ENCODE data around the gene DUSP8. TPM values are rescaled to one million over a fixed set of nuclear protein-coding genes. Genes with fewer than 3 reads are reported as not detected.

The DUSP8 gene
- total RNA-seq, 1 experiment from 2014 or later, result 7.7 TPM

DNA sequence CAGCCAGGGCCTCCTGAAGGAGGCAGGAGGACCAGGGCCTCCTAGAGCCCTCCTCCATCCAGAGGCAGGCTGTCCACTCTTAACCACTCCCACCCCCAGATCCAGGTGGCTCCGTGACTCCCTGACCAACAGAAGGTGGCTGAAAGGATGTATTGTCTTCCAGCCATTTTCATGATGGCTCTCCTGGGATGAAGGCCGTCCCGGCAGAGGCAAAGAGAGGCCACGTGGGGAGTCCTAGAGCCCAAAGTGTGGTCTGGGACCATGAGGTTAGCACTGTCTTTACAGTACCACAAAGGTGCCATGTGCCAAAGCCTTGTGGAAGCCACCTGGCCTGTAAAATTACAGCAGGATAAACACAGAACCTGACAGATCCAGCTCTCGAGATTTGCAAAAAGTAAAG lies 42.3 kb downstream of the DUSP8 start:
- Histone ChIP-seq H3K4me1 (no peaks in the 10 kb centered on the region), H3K27me3 (replicated peaks; ENCODE audit: control insufficient read depth, insufficient read depth, low read length) (no peaks in the 10 kb centered on the region), H3K4me3 (ENCODE audit: low read depth, low read length) (no peak overlapping the region), H3K36me3 (ENCODE audit: control insufficient read depth, insufficient read depth, low read length) (no peaks in the 10 kb centered on the region; the same call in none of the 2 replicates), H3K9me3 (no peaks in the 10 kb centered on the region)
- H3K36me3 Mint-ChIP-seq (ENCODE audit: insufficient read depth, unreplicated experiment), result no peaks in the 10 kb centered on the region
- H3K4me1 Mint-ChIP-seq (ENCODE audit: low read depth, unreplicated experiment), result no peaks in the 10 kb centered on the region
- no peak overlapping the region for H3K27ac Mint-ChIP-seq (ENCODE audit: unreplicated experiment)
- TF ChIP-seq, protein P1, sequence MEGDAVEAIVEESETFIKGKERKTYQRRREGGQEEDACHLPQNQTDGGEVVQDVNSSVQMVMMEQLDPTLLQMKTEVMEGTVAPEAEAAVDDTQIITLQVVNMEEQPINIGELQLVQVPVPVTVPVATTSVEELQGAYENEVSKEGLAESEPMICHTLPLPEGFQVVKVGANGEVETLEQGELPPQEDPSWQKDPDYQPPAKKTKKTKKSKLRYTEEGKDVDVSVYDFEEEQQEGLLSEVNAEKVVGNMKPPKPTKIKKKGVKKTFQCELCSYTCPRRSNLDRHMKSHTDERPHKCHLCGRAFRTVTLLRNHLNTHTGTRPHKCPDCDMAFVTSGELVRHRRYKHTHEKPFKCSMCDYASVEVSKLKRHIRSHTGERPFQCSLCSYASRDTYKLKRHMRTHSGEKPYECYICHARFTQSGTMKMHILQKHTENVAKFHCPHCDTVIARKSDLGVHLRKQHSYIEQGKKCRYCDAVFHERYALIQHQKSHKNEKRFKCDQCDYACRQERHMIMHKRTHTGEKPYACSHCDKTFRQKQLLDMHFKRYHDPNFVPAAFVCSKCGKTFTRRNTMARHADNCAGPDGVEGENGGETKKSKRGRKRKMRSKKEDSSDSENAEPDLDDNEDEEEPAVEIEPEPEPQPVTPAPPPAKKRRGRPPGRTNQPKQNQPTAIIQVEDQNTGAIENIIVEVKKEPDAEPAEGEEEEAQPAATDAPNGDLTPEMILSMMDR (IDR thresholded peaks at IDR 0.05; ENCODE audit: insufficient read depth in 1 of 2, low read depth in 1 of 2, low read length in 1 of 2, severe bottlenecking in 1 of 2, unreplicated experiment in 1 of 2), result no peak
- H3K9me3 Mint-ChIP-seq (ENCODE audit: unreplicated experiment), result no peaks in the 10 kb centered on the region
- no peak for DNase-seq
- BruUV-seq (replicated peaks), result no TSS peak
- ChIA-PET CTCF (no interaction called here), POLR2A (no interaction called here)
- H3K27me3 Mint-ChIP-seq (ENCODE audit: insufficient read depth, unreplicated experiment), result no peaks in the 10 kb centered on the region
- intact Hi-C loops (cut with micrococcal nuclease; ENCODE audit: unreplicated experiment), result no loop called here
- no peak overlapping the region for H3K4me3 Mint-ChIP-seq (ENCODE audit: unreplicated experiment)

DNA sequence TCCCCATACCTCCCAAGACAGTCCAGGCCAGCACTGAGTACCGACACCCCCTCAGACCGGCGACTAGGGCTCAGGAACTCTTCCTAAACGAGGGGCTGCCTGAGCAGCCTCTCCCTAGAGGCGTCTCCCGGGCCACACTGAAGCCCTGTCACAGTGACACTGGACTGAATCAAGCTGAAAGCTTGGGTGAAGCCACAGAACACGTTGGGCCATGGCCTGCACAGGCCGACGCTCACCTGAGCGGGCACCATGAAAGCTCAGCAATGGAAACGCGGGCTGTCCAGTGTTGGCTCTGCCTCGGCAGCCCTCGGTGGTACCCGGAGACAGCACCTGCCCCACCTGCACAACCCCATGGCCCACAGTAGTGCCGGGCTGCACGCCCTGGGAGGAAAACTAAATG lies 42.8 kb downstream of the DUSP8 start:
- no TSS peak for BruUV-seq (replicated peaks)
- no peak overlapping the region for H3K27ac Mint-ChIP-seq (ENCODE audit: unreplicated experiment)
- POLR2A ChIA-PET, result no interaction called here

DNA sequence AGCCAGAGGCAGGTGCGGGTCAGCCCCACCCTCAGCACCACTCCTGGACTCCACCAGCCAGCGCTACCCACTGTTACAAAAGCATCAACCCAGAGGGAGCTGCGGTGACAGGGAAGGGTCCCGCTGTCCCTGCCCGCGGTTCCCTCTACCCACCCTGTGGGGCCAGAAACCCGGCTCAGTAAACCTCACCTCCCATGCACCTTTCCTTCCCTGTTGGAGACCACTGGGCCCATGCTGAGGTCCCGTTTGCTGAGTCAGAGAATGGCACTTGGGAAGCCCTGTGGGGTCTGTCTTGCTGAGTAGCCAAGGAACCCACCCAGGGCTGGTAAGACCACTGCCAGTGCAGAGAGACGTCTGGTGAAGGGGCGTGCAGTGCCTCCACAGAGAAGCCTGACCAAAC lies 43.4 kb downstream of the DUSP8 start:
- intact Hi-C loops (cut with micrococcal nuclease; ENCODE audit: unreplicated experiment), result no loop called here
- Mint-ChIP-seq H3K9me3 (ENCODE audit: unreplicated experiment) (no peaks in the 10 kb centered on the region), H3K27me3 (ENCODE audit: insufficient read depth, unreplicated experiment) (no peaks in the 10 kb centered on the region), H3K36me3 (ENCODE audit: insufficient read depth, unreplicated experiment) (no peaks in the 10 kb centered on the region), H3K27ac (ENCODE audit: unreplicated experiment) (no peak overlapping the region), H3K4me3 (ENCODE audit: unreplicated experiment) (no peak overlapping the region), H3K4me1 (ENCODE audit: low read depth, unreplicated experiment) (no peaks in the 10 kb centered on the region)
- Histone ChIP-seq H3K4me3 (ENCODE audit: low read depth, low read length) (no peak overlapping the region), H3K27me3 (replicated peaks; ENCODE audit: control insufficient read depth, insufficient read depth, low read length) (no peaks in the 10 kb centered on the region), H3K36me3 (ENCODE audit: control insufficient read depth, insufficient read depth, low read length) (no peaks in the 10 kb centered on the region; the same call in none of the 2 replicates), H3K9me3 (no peaks in the 10 kb centered on the region), H3K4me1 (peaks cover 3% of the 10 kb centered on the region)
- ChIA-PET CTCF (no interaction called here), POLR2A (no interaction called here)
- TF ChIP-seq, protein P1 (IDR thresholded peaks at IDR 0.05; ENCODE audit: insufficient read depth in 1 of 2, low read depth in 1 of 2, low read length in 1 of 2, severe bottlenecking in 1 of 2, unreplicated experiment in 1 of 2), result no peak
- DNase-seq, result no peak
- BruUV-seq (replicated peaks), result no TSS peak

More for the DNA sequence above, 42.8 kb downstream of the DUSP8 start:
- DNase-seq, result no peak
- Mint-ChIP-seq H3K4me1 (ENCODE audit: low read depth, unreplicated experiment) (no peaks in the 10 kb centered on the region), H3K4me3 (ENCODE audit: unreplicated experiment) (no peak overlapping the region), H3K9me3 (ENCODE audit: unreplicated experiment) (no peaks in the 10 kb centered on the region), H3K27me3 (ENCODE audit: insufficient read depth, unreplicated experiment) (no peaks in the 10 kb centered on the region), H3K36me3 (ENCODE audit: insufficient read depth, unreplicated experiment) (no peaks in the 10 kb centered on the region)
- Histone ChIP-seq H3K4me3 (ENCODE audit: low read depth, low read length) (no peak overlapping the region), H3K9me3 (no peaks in the 10 kb centered on the region), H3K27me3 (replicated peaks; ENCODE audit: control insufficient read depth, insufficient read depth, low read length) (no peaks in the 10 kb centered on the region), H3K36me3 (ENCODE audit: control insufficient read depth, insufficient read depth, low read length) (no peaks in the 10 kb centered on the region; the same call in none of the 2 replicates), H3K4me1 (no peaks in the 10 kb centered on the region; the same call in 1 of the 2 replicates)
- intact Hi-C loops (cut with micrococcal nuclease; ENCODE audit: unreplicated experiment), result no loop called here
- CTCF ChIA-PET, result no interaction called here
- TF ChIP-seq, protein P1 (IDR thresholded peaks at IDR 0.05; ENCODE audit: insufficient read depth in 1 of 2, low read depth in 1 of 2, low read length in 1 of 2, severe bottlenecking in 1 of 2, unreplicated experiment in 1 of 2), result no peak

Data from Caco-2 (cell line).